ENCODE results near the gene PIEZO1. TPM values are rescaled to one million over a fixed set of nuclear protein-coding genes. Genes with fewer than 3 reads are reported as not detected.

PIEZO1 gene
- total RNA-seq, 1 donor from 2014 or later, result 208 TPM

DNA sequence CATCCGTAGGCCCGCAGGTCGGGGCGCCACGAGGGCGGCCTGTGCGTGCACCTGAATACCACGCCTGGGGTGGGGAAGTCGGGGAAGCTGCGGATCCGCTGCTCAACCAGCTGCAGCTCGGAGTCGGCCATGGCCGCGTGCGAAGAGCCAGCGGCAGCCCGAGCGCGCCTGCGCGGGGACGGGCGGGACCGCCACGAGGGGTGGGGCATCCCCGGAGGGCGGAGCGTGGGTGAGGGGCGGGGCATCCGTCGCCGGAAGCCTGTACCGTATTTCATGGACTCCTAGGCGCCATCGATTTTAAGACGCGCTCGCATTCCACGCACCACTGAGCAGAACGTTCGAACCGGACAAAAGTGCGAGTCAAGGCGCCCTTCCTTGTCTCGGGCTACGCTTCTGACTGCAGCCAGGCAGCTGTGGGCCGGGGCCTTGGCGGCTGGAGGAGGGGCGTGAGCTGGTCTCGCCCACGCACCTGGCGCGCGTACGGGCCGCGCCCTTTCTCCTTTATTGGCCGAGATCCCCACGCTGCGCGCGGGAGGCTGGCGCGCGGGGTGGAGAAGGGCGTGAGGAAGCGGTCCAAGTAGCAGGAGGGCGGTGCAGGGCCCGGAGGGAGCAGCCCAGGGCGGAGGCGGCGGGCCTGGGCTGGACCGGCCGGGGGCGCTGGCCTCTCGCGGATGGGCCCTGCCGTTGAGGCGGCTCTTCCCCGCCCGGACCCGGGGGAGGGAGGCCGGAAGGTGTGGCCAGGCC, 26.9 kb upstream of the PIEZO1 start, which contains the start of gene APRT:
TSS of gene APRT (minus strand) at position 160 of the 744 bp plus-strand sequence. CDS start at position 131, 29 bp downstream.
- Mint-ChIP-seq H3K4me1 (ENCODE audit: low read depth) (peaks cover 17% of the 10 kb centered on the region), H3K27ac (ENCODE audit: unreplicated experiment) (peak within 1 kb of the TSS; percentile 96), H3K27me3 (ENCODE audit: low read depth) (no peaks in the 10 kb centered on the region), H3K4me3 (ENCODE audit: unreplicated experiment) (peak within 1 kb of the TSS; percentile 85), H3K36me3 (ENCODE audit: low read depth) (no peaks in the 10 kb centered on the region), H3K9me3 (ENCODE audit: low read depth) (no peaks in the 10 kb centered on the region)
- peak; percentile 97 for DNase-seq (ENCODE audit: low spot score)
- TF ChIP-seq, protein P1, sequence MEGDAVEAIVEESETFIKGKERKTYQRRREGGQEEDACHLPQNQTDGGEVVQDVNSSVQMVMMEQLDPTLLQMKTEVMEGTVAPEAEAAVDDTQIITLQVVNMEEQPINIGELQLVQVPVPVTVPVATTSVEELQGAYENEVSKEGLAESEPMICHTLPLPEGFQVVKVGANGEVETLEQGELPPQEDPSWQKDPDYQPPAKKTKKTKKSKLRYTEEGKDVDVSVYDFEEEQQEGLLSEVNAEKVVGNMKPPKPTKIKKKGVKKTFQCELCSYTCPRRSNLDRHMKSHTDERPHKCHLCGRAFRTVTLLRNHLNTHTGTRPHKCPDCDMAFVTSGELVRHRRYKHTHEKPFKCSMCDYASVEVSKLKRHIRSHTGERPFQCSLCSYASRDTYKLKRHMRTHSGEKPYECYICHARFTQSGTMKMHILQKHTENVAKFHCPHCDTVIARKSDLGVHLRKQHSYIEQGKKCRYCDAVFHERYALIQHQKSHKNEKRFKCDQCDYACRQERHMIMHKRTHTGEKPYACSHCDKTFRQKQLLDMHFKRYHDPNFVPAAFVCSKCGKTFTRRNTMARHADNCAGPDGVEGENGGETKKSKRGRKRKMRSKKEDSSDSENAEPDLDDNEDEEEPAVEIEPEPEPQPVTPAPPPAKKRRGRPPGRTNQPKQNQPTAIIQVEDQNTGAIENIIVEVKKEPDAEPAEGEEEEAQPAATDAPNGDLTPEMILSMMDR (IDR thresholded peaks at IDR 0.05), result peak; percentile 76

DNA sequence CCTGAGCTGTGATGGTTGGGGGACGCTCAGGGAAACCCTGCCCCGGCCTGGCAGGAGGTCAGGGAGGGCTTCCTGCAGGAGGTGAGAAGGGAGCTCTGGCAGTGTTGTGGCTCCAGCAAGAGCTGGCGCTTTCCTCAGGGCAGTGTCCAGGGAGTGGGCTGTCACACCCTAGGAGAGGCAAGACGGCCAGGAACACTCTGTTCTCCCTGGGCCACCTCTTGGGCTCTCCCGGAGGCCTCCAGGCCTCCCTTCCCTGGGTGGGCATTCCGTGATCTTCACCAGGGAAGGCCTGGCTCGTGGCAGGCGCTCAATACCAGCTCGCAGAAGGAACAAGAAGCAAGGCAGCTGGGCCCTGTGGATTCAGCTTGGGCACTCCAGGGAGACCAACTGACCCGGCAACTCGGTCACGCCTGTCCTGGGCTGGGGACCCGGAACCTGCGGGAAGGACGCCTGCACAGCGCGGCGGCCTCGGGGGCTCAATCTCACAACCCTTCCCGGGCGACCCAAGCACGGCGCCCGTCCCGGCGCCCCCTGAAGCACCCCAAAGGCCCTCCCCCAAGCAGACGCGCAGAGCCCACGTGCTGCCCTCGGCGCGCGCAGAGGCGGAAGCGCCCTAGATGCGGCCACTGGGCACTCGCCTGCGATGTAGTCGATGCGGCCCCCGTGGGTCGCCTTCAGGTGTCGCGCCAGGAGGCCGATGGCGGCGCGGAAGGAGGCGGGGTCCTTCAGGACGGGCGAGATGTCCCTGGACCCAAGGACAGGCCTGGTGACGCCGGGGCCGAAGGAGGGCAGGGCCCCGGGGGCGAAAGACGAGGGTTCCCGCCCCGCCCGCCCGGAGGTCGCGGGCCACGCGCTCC, 26.1 kb upstream of the PIEZO1 start:
- Mint-ChIP-seq H3K27ac (ENCODE audit: unreplicated experiment) (peak overlapping the region; percentile 88), H3K4me1 (ENCODE audit: low read depth) (peaks cover 17% of the 10 kb centered on the region), H3K9me3 (ENCODE audit: low read depth) (no peaks in the 10 kb centered on the region), H3K27me3 (ENCODE audit: low read depth) (no peaks in the 10 kb centered on the region), H3K36me3 (ENCODE audit: low read depth) (no peaks in the 10 kb centered on the region), H3K4me3 (ENCODE audit: unreplicated experiment) (peak overlapping the region; percentile 85)
- TF ChIP-seq, protein P1 (IDR thresholded peaks at IDR 0.05), result no peak
- DNase-seq (ENCODE audit: low spot score), result peak; percentile 93

DNA sequence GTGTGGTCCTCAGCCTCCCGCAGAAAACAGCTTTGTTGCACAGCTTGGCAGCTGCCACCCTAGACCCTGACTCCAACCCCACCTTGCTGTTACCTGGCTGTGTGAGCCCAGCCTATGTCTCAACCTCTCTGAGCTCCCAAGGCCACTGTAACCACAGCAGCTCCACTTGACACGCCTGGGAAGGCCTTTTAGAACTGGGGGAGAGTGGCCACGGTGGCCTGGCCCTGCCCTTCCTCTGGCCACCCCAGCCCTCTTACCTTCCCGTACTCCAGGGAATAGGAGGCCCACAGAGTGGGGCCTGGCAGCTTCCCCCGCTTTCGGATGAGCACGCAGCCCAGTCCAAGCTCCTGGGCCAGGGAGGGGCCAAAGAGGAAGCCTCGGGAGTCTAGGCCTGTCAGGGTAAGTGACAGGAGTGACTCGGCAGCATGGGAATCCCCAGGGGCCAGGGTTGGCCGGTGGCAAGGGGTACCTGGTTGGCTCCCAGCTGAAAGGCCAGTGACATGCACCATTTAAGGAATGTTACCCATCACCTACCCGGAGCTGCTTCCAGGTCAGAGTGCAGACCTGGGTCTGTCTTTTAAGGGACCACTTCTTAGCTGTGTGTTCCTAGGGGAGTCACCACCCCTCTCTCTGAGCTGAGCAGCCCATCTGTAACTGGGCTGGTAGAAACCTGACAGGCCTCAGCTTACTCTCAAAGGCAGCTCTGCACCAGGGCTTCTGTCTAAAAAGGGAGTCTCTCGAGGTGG, 25.3 kb upstream of the PIEZO1 start:
- TF ChIP-seq, protein P1 (IDR thresholded peaks at IDR 0.05), result no peak
- Mint-ChIP-seq H3K27ac (ENCODE audit: unreplicated experiment) (peak overlapping the region; percentile 88), H3K27me3 (ENCODE audit: low read depth) (no peaks in the 10 kb centered on the region), H3K9me3 (ENCODE audit: low read depth) (no peaks in the 10 kb centered on the region), H3K4me1 (ENCODE audit: low read depth) (peaks cover 17% of the 10 kb centered on the region), H3K4me3 (ENCODE audit: unreplicated experiment) (peak overlapping the region; percentile 85), H3K36me3 (ENCODE audit: low read depth) (no peaks in the 10 kb centered on the region)
- no peak for DNase-seq (ENCODE audit: low spot score)

DNA sequence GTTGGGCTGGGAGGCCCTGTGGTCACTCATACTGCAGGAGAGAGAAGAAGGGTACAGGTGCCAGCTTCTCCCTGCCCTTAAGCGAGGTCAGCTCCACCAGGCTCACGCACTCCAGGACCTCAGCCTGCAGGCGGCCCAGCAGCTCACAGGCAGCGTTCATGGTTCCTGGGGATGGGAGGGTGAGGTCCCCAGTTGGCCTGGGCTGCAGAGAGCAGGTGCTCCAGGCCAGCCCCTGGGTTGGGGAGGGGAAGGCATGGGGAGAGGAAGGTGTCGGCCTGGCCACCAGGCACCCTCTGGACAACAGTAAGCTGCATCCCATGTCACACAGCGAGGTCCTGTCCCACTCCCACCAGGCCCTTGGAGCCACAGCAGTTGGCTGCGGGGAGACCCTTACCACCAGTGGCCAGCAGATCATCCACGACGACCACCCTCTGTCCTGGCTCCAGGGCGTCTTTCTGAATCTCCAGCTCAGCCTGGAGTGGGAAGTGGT, 24.7 kb upstream of the PIEZO1 start:
- H3K9me3 Mint-ChIP-seq (ENCODE audit: low read depth), result no peaks in the 10 kb centered on the region
- no peaks in the 10 kb centered on the region for H3K36me3 Mint-ChIP-seq (ENCODE audit: low read depth)
- peaks cover 17% of the 10 kb centered on the region for H3K4me1 Mint-ChIP-seq (ENCODE audit: low read depth)
- H3K27me3 Mint-ChIP-seq (ENCODE audit: low read depth), result no peaks in the 10 kb centered on the region
- no peak for DNase-seq (ENCODE audit: low spot score)
- TF ChIP-seq, protein P1 (IDR thresholded peaks at IDR 0.05), result no peak
- H3K4me3 Mint-ChIP-seq (ENCODE audit: unreplicated experiment), result no peak overlapping the region
- H3K27ac Mint-ChIP-seq (ENCODE audit: unreplicated experiment), result peak overlapping the region; percentile 27

All from chondrocyte (in vitro differentiated cells).